GM18505 (cell line): ENCODE data around the gene LDLRAD1.
"Not testable (repeated sequence)": the region's sequence is repeated elsewhere in the genome, so short reads cannot be mapped to it uniquely, and the experiment has no call there.

ENCODE experiments used
- ATAC-seq: cut with Tn5 transposase; IDR thresholded peaks from one replicate; pipeline ENCODE4 v1.9.1; 2021; ENCODE audit not compliant: unreplicated experiment
- POLR2A ChIP-seq: IDR thresholded peaks from 4 replicates; pipeline ENCODE4 v1.6.1; 2011; ENCODE audit warnings: borderline replicate concordance; ENCODE audit not compliant: insufficient read depth, insufficient read length; ENCODE audit errors: extremely low read depth

LDLRAD1 gene

GRCh38 chr1:54011316-54012007, 6.5 kb downstream of the LDLRAD1 start:
- TF ChIP-seq POLR2A: no peak
- no peak for ATAC-seq

GRCh38 chr1:54010415-54011117, 7.4 kb downstream of the LDLRAD1 start:
- no peak for TF ChIP-seq POLR2A
- no peak for ATAC-seq

GRCh38 chr1:54009406-54009805, 8.6 kb downstream of the LDLRAD1 start:
- no peak for TF ChIP-seq POLR2A
- ATAC-seq: no peak

- ATAC-seq: no peak
- TF ChIP-seq POLR2A: no peak
Observed at GRCh38 chr1:54008876-54009275, 9.1 kb downstream of the LDLRAD1 start.

GRCh38 chr1:54007613-54008012, 10.4 kb downstream of the LDLRAD1 start:
- no peak for ATAC-seq
- no peak for TF ChIP-seq POLR2A

GRCh38 chr1:54006508-54006907, 11.5 kb downstream of the LDLRAD1 start:
- TF ChIP-seq POLR2A: no peak
- ATAC-seq: no peak

- no peak for TF ChIP-seq POLR2A
- no peak for ATAC-seq
Observed at GRCh38 chr1:54004481-54005049, 13.4 kb downstream of the LDLRAD1 start.

- not testable (repeated sequence) for ATAC-seq
Observed at GRCh38 chr1:54003750-54004480, 14.1 kb downstream of the LDLRAD1 start.

GRCh38 chr1:54003249-54003646, 14.7 kb downstream of the LDLRAD1 start:
- no peak for TF ChIP-seq POLR2A
- ATAC-seq: no peak

GRCh38 chr1:54002544-54003248, 15.3 kb downstream of the LDLRAD1 start:
- TF ChIP-seq POLR2A: no peak
- no peak for ATAC-seq

GRCh38 chr1:54001591-54001990, 16.4 kb downstream of the LDLRAD1 start:
- TF ChIP-seq POLR2A: no peak

GRCh38 chr1:53999920-54000319, 18.1 kb downstream of the LDLRAD1 start:
- no peak for TF ChIP-seq POLR2A
- ATAC-seq: no peak

More at GRCh38 chr1:54001591-54001990, 16.4 kb downstream of the LDLRAD1 start:
- no peak for ATAC-seq

GRCh38 chr1:53998223-53998622, 19.8 kb downstream of the LDLRAD1 start:
- ATAC-seq: no peak
- no peak for TF ChIP-seq POLR2A
